Stomach (tissue), 4 donors: ENCODE measurements around the gene NTN1.

Experiments
- CTCF ChIP-seq, 7 experiments: fragments of 450-650 bp in 4 of 7; fragments of 200-600 bp in 3 of 7; sonication (generic) in 3 of 7; IDR thresholded peaks; one replicate each; pipeline ENCODE4 v1.5.1; 2016 to 2019; ENCODE audit warnings: antibody characterized with exemption in 7 of 7, control low read depth in 2 of 7, mild to moderate bottlenecking in 1 of 7
- EP300 ChIP-seq: sonication (generic); formaldehyde crosslinking; IDR thresholded peaks from one replicate; pipeline ENCODE4 v1.6.1; 2017; ENCODE audit warnings: antibody characterized with exemption
- POLR2A ChIP-seq, 4 donors: fragments of 450-650 bp; IDR thresholded peaks; one replicate each; pipeline ENCODE4 v1.6.1; 2016; ENCODE audit warnings: antibody characterized with exemption in 4 of 4, control low read depth in 2 of 4, mild to moderate bottlenecking in 1 of 4, moderate library complexity in 1 of 4
- POLR2AphosphoS5 ChIP-seq, 3 donors: sonication (generic); formaldehyde crosslinking; IDR thresholded peaks; one replicate each; pipeline ENCODE4 v1.6.1; 2016; ENCODE audit warnings: antibody characterized with exemption in 3 of 3

GRCh38 chr17:9272501-9273200, 251.3 kb downstream of the NTN1 start:
- TF ChIP-seq POLR2A (IDR thresholded peaks at IDR 0.05), result no peak
- no peak for TF ChIP-seq CTCF (IDR thresholded peaks at IDR 0.05)
- TF ChIP-seq POLR2AphosphoS5 (IDR thresholded peaks at IDR 0.05), result no peak
- no peak for TF ChIP-seq EP300
